ENCODE measurements around the gene GRID2. TPM values are rescaled to one million over a fixed set of nuclear protein-coding genes. Genes with fewer than 3 reads are reported as not detected.

GRID2 gene
- total and polyA plus RNA-seq, 2 donors (not counting 1 experiment from before 2014, with no cell fraction given) = under 0.01 to 0.02 TPM

GRCh38 chr4:92654084-92654483 lies 350.3 kb downstream of the GRID2 start:
- Histone ChIP-seq H3K9ac (ENCODE audit: insufficient read depth, low read length) (no peak overlapping the region), H4K20me1 (ENCODE audit: control insufficient read depth, extremely low read depth, insufficient read depth, low read length) (no peaks in the 10 kb centered on the region), H2AFZ (ENCODE audit: low read length) (no peak overlapping the region), H3K79me2 (ENCODE audit: control insufficient read depth, insufficient read depth, low read length) (no peaks in the 10 kb centered on the region), H3K27ac (ENCODE audit: insufficient read depth, low read length) (no peak overlapping the region), H3K9me3 (ENCODE audit: control insufficient read depth, insufficient read depth, low read depth, low read length) (no peaks in the 10 kb centered on the region), H3K4me1 (ENCODE audit: control insufficient read depth, extremely low read depth, insufficient read depth, low read length) (no peaks in the 10 kb centered on the region), H3K4me3 (replicated peaks in 1 of 4; ENCODE audit: control extremely low read depth in 1 of 4, insufficient read depth in 1 of 4, low read depth in 3 of 4, low read length in 4 of 4) (no peak overlapping the region), H3K27me3 (ENCODE audit: control insufficient read depth, insufficient read depth, low read length) (no peaks in the 10 kb centered on the region), H3K36me3 (ENCODE audit: control insufficient read depth, insufficient read depth, low read length) (no peaks in the 10 kb centered on the region), H3K4me2 (ENCODE audit: extremely low read depth, insufficient read depth, low read length) (no peak overlapping the region)
- no peak for DNase-seq (ENCODE audit: low read depth in 2 of 2)
- TF ChIP-seq EZH2 (IDR thresholded peaks at IDR 0.05; ENCODE audit: low read length, missing control alignments) = no peak
- TF ChIP-seq CTCF (conservative IDR thresholded peaks at IDR 0.05 in 1 of 2, IDR thresholded peaks at IDR 0.05 in 1 of 2; ENCODE audit: low read depth in 1 of 2, low read length in 2 of 2) = no peak

GRCh38 chr4:92657695-92658094 lies 353.9 kb downstream of the GRID2 start:
- Histone ChIP-seq H3K9me3 (ENCODE audit: control insufficient read depth, insufficient read depth, low read depth, low read length) (no peaks in the 10 kb centered on the region), H3K79me2 (ENCODE audit: control insufficient read depth, insufficient read depth, low read length) (no peaks in the 10 kb centered on the region), H3K9ac (ENCODE audit: insufficient read depth, low read length) (no peak overlapping the region), H4K20me1 (ENCODE audit: control insufficient read depth, extremely low read depth, insufficient read depth, low read length) (no peaks in the 10 kb centered on the region), H3K4me1 (ENCODE audit: control insufficient read depth, extremely low read depth, insufficient read depth, low read length) (no peaks in the 10 kb centered on the region), H2AFZ (ENCODE audit: low read length) (no peak overlapping the region), H3K36me3 (ENCODE audit: control insufficient read depth, insufficient read depth, low read length) (no peaks in the 10 kb centered on the region), H3K27ac (ENCODE audit: insufficient read depth, low read length) (no peak overlapping the region), H3K4me3 (replicated peaks in 1 of 4; ENCODE audit: control extremely low read depth in 1 of 4, insufficient read depth in 1 of 4, low read depth in 3 of 4, low read length in 4 of 4) (no peak overlapping the region), H3K27me3 (ENCODE audit: control insufficient read depth, insufficient read depth, low read length) (no peaks in the 10 kb centered on the region), H3K4me2 (ENCODE audit: extremely low read depth, insufficient read depth, low read length) (no peak overlapping the region)
- no peak for TF ChIP-seq CTCF (conservative IDR thresholded peaks at IDR 0.05 in 1 of 2, IDR thresholded peaks at IDR 0.05 in 1 of 2; ENCODE audit: low read depth in 1 of 2, low read length in 2 of 2)
- no peak for TF ChIP-seq EZH2 (IDR thresholded peaks at IDR 0.05; ENCODE audit: low read length, missing control alignments)
- DNase-seq (ENCODE audit: low read depth in 2 of 2) = no peak

- H3K4me2 ChIP-seq (ENCODE audit: extremely low read depth, insufficient read depth, low read length) = no peak overlapping the region
- H3K9me3 ChIP-seq (ENCODE audit: control insufficient read depth, insufficient read depth, low read depth, low read length) = no peaks in the 10 kb centered on the region
- no peak overlapping the region for H3K27ac ChIP-seq (ENCODE audit: insufficient read depth, low read length)
- no peaks in the 10 kb centered on the region for H3K4me1 ChIP-seq (ENCODE audit: control insufficient read depth, extremely low read depth, insufficient read depth, low read length)
- no peaks in the 10 kb centered on the region for H4K20me1 ChIP-seq (ENCODE audit: control insufficient read depth, extremely low read depth, insufficient read depth, low read length)
- no peak overlapping the region for H3K4me3 ChIP-seq (replicated peaks in 1 of 4; ENCODE audit: control extremely low read depth in 1 of 4, insufficient read depth in 1 of 4, low read depth in 3 of 4, low read length in 4 of 4)
- H2AFZ ChIP-seq (ENCODE audit: low read length) = no peak overlapping the region
- H3K27me3 ChIP-seq (ENCODE audit: control insufficient read depth, insufficient read depth, low read length) = no peaks in the 10 kb centered on the region
- DNase-seq (ENCODE audit: low read depth in 2 of 2) = no peak
- no peaks in the 10 kb centered on the region for H3K79me2 ChIP-seq (ENCODE audit: control insufficient read depth, insufficient read depth, low read length)
- H3K36me3 ChIP-seq (ENCODE audit: control insufficient read depth, insufficient read depth, low read length) = no peaks in the 10 kb centered on the region
- no peak overlapping the region for H3K9ac ChIP-seq (ENCODE audit: insufficient read depth, low read length)
- no peak for TF ChIP-seq CTCF (conservative IDR thresholded peaks at IDR 0.05 in 1 of 2, IDR thresholded peaks at IDR 0.05 in 1 of 2; ENCODE audit: low read depth in 1 of 2, low read length in 2 of 2)
- no peak for TF ChIP-seq EZH2 (IDR thresholded peaks at IDR 0.05; ENCODE audit: low read length, missing control alignments)
Observed at GRCh38 chr4:92658318-92658717, 354.6 kb downstream of the GRID2 start.

All from fibroblast of lung (primary cell).